Thyroid gland (tissue), 4 donors: Measurements from ENCODE around the gene STX16. TPM values are rescaled to one million over a fixed set of nuclear protein-coding genes. Genes with fewer than 3 reads are reported as not detected.

Source experiments
- DNase-seq, 2 donors: peaks; one replicate each; pipeline ENCODE4 v3.0.0-alpha.2; 2019
- H3K27ac ChIP-seq, 3 donors: fragments of 200-600 bp; sonication (generic); 1 replicate in 2 of 3; 2 replicates in 1 of 3; pipeline ENCODE4 v1.5.1; 2016 to 2019; ENCODE audit warnings: mild to moderate bottlenecking in 1 of 3, moderate library complexity in 1 of 3
- H3K27me3 ChIP-seq: fragments of 200-600 bp; sonication (generic); one replicate; pipeline ENCODE4 v1.5.1; 2019
- H3K36me3 ChIP-seq, 2 donors: fragments of 200-600 bp; sonication (generic); one replicate each; pipeline ENCODE4 v1.5.1; 2016 to 2019
- H3K4me1 ChIP-seq, 2 donors: fragments of 200-600 bp; sonication (generic); one replicate each; pipeline ENCODE4 v1.5.1; 2017 to 2019
- H3K4me3 ChIP-seq, 3 donors: fragments of 200-600 bp; sonication (generic); replicated peaks in 1 of 3; 1 replicate in 2 of 3; 2 replicates in 1 of 3; pipeline ENCODE4 v1.5.1; 2016; ENCODE audit warnings: mild to moderate bottlenecking in 1 of 3
- H3K9me3 ChIP-seq: fragments of 200-600 bp; sonication (generic); one replicate; pipeline ENCODE4 v1.5.1; 2017
- POLR2A ChIP-seq, 2 donors: fragments of 450-650 bp; IDR thresholded peaks; one replicate each; pipeline ENCODE4 v1.6.1; 2017; ENCODE audit warnings: antibody characterized with exemption in 2 of 2, mild to moderate bottlenecking in 2 of 2, moderate library complexity in 1 of 2
- WGBS, 2 donors: methylation state at CpG; one replicate each; pipeline ENCODE4 v1.1.5; 2017; 5-methylcytosine and 5-hydroxymethylcytosine counted together
- intact Hi-C: fragments of 100-400 bp; cut with DNase I; formaldehyde crosslinking; loops from one replicate; pipeline ENCODE4 v1.15.1; 2023
- total RNA-seq, 4 donors: library from RNA; depleted of rRNA; stranded (reverse); fragments of >200 nt; gene quantifications; one replicate each; pipeline ENCODE4 v1.2.3, GENCODE V29; 2016
- TF ChIP-seq, protein P1 (sequence below), 6 experiments: fragments of 200-600 bp in 3 of 6; fragments of 450-650 bp in 3 of 6; sonication (generic) in 3 of 6; IDR thresholded peaks; one replicate each; pipeline ENCODE4 v1.5.1; 2016 to 2019; ENCODE audit warnings: antibody characterized with exemption in 6 of 6, mild to moderate bottlenecking in 2 of 6, inconsistent platforms in 1 of 6, moderate library complexity in 1 of 6

The STX16 gene
- total RNA-seq, 4 donors from 2014 or later: 42.5 to 59.1 (median 53.0) TPM

DNA sequence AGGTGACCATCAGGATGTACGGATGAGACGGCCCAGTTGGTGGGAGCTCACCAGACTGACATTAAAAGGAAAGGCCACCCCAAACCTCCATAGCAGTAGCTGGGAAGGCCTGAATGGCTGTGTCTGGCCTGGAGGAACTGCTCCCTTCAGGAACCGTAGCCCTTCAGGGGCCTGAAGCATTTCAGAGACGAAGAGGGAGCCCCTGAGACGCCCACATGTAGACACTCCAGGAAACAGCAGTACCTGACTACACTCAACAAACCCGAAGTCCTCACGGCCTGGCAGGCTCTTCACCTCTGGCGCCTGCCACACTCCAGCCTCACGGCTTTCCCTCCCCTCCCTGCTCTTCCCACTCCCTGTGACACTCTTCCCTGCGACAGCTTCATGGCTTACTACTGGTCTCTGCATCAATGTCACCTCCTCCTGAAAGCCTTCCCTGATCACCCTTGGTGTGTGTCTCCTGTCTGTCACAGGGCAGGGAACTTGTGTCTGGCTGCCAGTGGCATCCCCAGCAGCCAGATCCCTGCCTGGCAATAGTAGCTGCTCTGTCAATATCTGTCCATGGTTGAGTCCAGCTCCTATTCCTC lies 14.6 kb upstream of the STX16 start:
- intact Hi-C loops: no loop called here
- H3K9me3 ChIP-seq: no peaks in the 10 kb centered on the region
- no peak overlapping the region for H3K4me3 ChIP-seq
- WGBS, 2 donors: 87 to 90% methylated on average over 10 of the region's 10 CpGs
- H3K27me3 ChIP-seq: no peaks in the 10 kb centered on the region
- H3K4me1 ChIP-seq: no peaks in the 10 kb centered on the region
- no peak overlapping the region for H3K27ac ChIP-seq
- no peak for DNase-seq
- TF ChIP-seq, protein P1, sequence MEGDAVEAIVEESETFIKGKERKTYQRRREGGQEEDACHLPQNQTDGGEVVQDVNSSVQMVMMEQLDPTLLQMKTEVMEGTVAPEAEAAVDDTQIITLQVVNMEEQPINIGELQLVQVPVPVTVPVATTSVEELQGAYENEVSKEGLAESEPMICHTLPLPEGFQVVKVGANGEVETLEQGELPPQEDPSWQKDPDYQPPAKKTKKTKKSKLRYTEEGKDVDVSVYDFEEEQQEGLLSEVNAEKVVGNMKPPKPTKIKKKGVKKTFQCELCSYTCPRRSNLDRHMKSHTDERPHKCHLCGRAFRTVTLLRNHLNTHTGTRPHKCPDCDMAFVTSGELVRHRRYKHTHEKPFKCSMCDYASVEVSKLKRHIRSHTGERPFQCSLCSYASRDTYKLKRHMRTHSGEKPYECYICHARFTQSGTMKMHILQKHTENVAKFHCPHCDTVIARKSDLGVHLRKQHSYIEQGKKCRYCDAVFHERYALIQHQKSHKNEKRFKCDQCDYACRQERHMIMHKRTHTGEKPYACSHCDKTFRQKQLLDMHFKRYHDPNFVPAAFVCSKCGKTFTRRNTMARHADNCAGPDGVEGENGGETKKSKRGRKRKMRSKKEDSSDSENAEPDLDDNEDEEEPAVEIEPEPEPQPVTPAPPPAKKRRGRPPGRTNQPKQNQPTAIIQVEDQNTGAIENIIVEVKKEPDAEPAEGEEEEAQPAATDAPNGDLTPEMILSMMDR (IDR thresholded peaks at IDR 0.05): no peak
- no peak for TF ChIP-seq POLR2A (IDR thresholded peaks at IDR 0.05)
- no peaks in the 10 kb centered on the region for H3K36me3 ChIP-seq

- DNase-seq: no peak
- Histone ChIP-seq H3K27me3 (no peaks in the 10 kb centered on the region), H3K27ac (no peak overlapping the region), H3K4me3 (no peak overlapping the region), H3K9me3 (no peaks in the 10 kb centered on the region), H3K4me1 (no peaks in the 10 kb centered on the region), H3K36me3 (no peaks in the 10 kb centered on the region)
- TF ChIP-seq, protein P1 (IDR thresholded peaks at IDR 0.05): no peak
- no peak for TF ChIP-seq POLR2A (IDR thresholded peaks at IDR 0.05)
- intact Hi-C loops: no loop called here
- 55 to 71% methylated on average over 7 to 8 of the region's 8 CpGs for WGBS, 2 donors
These were observed 14.1 kb upstream of the STX16 start for GRCh38 chr20:58636983-58637421.

- no peaks in the 10 kb centered on the region for H3K36me3 ChIP-seq
- intact Hi-C loops: no loop called here
- no peak overlapping the region for H3K27ac ChIP-seq
- H3K27me3 ChIP-seq: no peaks in the 10 kb centered on the region
- WGBS, 2 donors: 78 to 80% methylated on average over 21 to 23 of the region's 24 CpGs
- no peak overlapping the region for H3K4me3 ChIP-seq
- H3K9me3 ChIP-seq: no peaks in the 10 kb centered on the region
- no peaks in the 10 kb centered on the region for H3K4me1 ChIP-seq
- TF ChIP-seq, protein P1 (IDR thresholded peaks at IDR 0.05): no peak
- no peak for TF ChIP-seq POLR2A (IDR thresholded peaks at IDR 0.05)
- no peak for DNase-seq
These were observed 13.4 kb upstream of the STX16 start for GRCh38 chr20:58637466-58638213.

GRCh38 chr20:58638467-58639181 lies 12.5 kb upstream of the STX16 start:
- intact Hi-C loops: no loop called here
- Histone ChIP-seq H3K4me3 (no peak overlapping the region), H3K9me3 (no peaks in the 10 kb centered on the region), H3K36me3 (no peaks in the 10 kb centered on the region), H3K27me3 (no peaks in the 10 kb centered on the region), H3K4me1 (no peaks in the 10 kb centered on the region), H3K27ac (no peak overlapping the region)
- WGBS, 2 donors: 80 to 83% methylated on average over 6 of the region's 7 CpGs
- TF ChIP-seq, protein P1 (IDR thresholded peaks at IDR 0.05): no peak
- no peak for TF ChIP-seq POLR2A (IDR thresholded peaks at IDR 0.05)
- DNase-seq: no peak
